ENCODE data around the gene STXBP5.

Gene STXBP5

DNA sequence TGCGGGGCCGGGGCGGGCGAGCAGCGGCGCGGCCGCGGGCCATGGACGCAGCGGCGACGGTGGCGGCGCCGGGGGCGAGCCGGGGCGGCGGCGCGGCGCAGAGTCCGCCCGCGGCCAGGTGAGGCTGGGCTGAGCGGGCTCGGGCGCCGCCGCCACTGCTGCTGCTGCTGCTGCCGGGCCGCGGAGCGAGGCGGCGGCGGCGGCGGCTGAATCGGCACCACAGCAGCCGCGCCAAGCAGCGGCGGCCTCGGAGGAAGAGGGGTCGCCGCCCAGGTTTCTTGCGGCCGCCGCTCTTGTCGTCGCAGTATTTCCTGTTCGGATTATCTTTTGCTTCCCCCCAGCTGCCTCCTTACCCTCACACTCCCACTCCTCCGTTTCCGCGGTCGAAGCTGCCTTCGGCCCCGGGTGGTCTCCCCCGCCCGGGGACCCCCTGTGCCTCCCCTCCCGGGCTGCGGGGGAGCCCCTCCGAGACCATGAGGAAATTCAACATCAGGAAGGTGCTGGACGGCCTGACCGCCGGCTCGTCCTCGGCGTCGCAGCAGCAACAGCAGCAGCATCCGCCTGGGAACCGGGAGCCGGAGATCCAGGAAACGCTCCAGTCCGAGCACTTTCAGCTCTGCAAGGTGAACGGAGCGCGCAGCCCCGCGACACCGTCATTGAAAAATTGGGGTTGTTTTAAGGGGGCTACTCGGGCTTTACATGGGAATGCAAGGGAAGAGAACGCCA is at the start of gene STXBP5:
TSS of gene STXBP5 (plus strand) at position 358 of the 726 bp plus-strand sequence. CDS start at position 474, 116 bp downstream.
- Histone ChIP-seq H3K9me3 (replicated peaks in 1 of 11) (no peaks in the 10 kb centered on the region), H4K20me1 (peaks cover 0 to 23% (median 11%) of the 10 kb centered on the region in 11 experiments; a peak in 10 of 22 replicates), H3K27me3 (no peaks in the 10 kb centered on the region), H3K27ac (peak within 1 kb of the TSS; percentile 80 to 92 (median 88)), H3K4me3 (peak within 1 kb of the TSS; percentile 85 to 97 (median 92)), H3K9ac (peak within 1 kb of the TSS; percentile 89 to 94 (median 92)), H3K36me3 (no peaks in the 10 kb centered on the region), H3K4me2 (peak within 1 kb of the TSS; percentile 85 to 98 (median 92)), H3K4me1 (peaks cover 7 to 26% (median 20%) of the 10 kb centered on the region in 10 experiments; a peak in 19 of 20 replicates)
- no peak for TF ChIP-seq Cebpa-rat (IDR thresholded peaks at IDR 0.05)

DNA sequence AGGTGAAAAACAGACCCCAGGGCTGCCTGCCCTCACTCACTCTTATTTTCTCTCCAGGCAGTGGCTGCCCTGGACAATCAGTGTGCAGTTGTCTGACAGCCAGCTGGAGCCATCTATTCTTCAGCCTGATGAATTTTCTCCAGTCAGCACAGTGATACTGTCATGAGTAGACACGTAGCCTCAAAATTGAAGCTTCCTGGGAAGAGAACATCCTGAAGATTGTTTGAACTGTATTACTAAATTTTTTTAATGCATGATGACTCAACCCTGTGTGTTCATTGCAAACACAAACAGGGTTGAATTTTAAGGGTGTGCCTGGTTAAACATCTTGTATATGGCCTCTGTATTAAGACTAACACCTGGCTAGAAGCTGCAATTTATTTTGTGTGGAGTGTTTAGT is 49.8 kb upstream of the STXBP5 start:
- Histone ChIP-seq H4K20me1 (no peaks in the 10 kb centered on the region), H3K27me3 (no peaks in the 10 kb centered on the region), H3K4me1 (no peaks in the 10 kb centered on the region), H3K36me3 (no peaks in the 10 kb centered on the region), H3K27ac (no peak overlapping the region), H3K9ac (no peak overlapping the region), H3K4me2 (no peak overlapping the region), H3K4me3 (no peak overlapping the region), H3K9me3 (replicated peaks in 1 of 11) (no peaks in the 10 kb centered on the region)
- TF ChIP-seq Cebpa-rat (IDR thresholded peaks at IDR 0.05): no peak

DNA sequence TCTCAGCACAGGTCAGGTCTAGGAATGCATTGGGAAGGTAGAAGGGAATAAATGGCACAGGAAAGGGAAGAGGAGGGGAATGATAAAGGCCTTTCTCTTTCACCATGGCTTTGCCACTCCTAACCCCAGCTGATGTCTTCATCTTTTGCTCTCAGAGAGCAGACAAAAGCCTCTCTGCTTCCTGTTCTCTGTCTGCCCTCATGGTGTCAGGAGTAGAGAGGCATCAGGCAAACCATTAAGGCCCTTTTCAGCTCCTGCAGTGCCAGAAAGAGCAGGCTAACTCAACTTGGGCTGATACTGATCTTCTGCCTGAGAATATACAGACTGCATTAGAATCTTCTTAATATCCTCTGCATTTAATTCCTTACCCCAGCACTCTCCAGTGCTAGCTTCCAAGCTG is 48.0 kb upstream of the STXBP5 start:
- H3K4me1 ChIP-seq: no peaks in the 10 kb centered on the region
- H3K27me3 ChIP-seq: no peaks in the 10 kb centered on the region
- no peak for TF ChIP-seq Cebpa-rat (IDR thresholded peaks at IDR 0.05)
- no peak overlapping the region for H3K9ac ChIP-seq
- no peak overlapping the region for H3K27ac ChIP-seq
- H3K9me3 ChIP-seq (replicated peaks in 1 of 11): no peaks in the 10 kb centered on the region
- H3K4me3 ChIP-seq: no peak overlapping the region
- no peak overlapping the region for H3K4me2 ChIP-seq
- no peaks in the 10 kb centered on the region for H4K20me1 ChIP-seq
- no peaks in the 10 kb centered on the region for H3K36me3 ChIP-seq

DNA sequence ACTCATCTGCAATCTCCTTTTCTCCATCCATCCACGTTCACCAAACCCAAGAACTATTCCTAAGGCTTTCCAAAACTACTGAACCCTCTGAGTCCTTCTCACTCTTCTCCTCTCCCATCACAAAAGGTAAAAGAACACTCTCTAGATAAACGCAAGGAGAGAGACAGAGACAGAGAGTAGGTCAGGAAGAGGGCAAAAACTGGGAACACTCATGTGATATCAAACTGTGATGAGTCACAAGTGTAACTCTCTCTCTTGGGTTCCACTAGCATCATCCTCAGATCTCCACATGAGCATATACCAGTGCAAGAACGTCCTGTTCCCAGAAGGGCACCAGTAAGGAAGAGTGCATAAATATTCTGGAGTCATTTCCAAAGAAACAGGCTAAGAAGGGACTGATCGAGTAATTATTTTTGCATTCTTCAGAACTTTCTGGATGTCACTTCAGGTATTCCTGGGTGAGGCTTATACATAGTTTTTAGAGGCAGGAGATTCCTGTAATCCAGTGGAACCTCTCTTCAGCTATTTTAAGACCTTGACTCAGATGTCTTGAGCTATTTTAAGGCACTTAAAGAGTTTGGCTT is 47.3 kb upstream of the STXBP5 start:
- no peaks in the 10 kb centered on the region for H3K36me3 ChIP-seq
- H4K20me1 ChIP-seq: no peaks in the 10 kb centered on the region
- H3K9ac ChIP-seq: no peak overlapping the region
- no peaks in the 10 kb centered on the region for H3K9me3 ChIP-seq (replicated peaks in 1 of 11)
- H3K27me3 ChIP-seq: no peaks in the 10 kb centered on the region
- H3K27ac ChIP-seq: no peak overlapping the region
- no peak overlapping the region for H3K4me2 ChIP-seq
- no peak overlapping the region for H3K4me3 ChIP-seq
- TF ChIP-seq Cebpa-rat (IDR thresholded peaks at IDR 0.05): no peak
- no peaks in the 10 kb centered on the region for H3K4me1 ChIP-seq

DNA sequence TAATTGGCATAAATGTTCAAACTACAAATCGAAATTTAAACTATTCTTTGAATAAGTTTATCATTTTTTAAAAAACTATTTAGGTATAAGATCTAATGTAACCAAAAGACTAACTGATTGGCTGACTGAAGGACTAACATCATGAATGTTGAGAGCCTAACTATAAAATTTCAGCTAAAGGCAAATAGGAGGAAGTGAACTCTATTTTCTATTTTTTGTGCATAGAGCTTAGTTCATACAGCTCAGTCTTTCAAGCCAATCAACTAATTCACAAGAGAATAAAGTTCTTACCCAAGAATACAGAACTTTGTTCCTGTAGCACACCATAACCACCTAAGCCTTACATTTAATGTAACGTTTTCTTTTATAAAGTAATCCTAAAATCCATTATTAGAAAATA is 46.3 kb upstream of the STXBP5 start:
- Histone ChIP-seq H3K27ac (no peak overlapping the region), H3K27me3 (no peaks in the 10 kb centered on the region), H3K4me2 (no peak overlapping the region), H3K9ac (no peak overlapping the region), H3K9me3 (replicated peaks in 1 of 11) (no peaks in the 10 kb centered on the region), H3K36me3 (no peaks in the 10 kb centered on the region), H4K20me1 (no peaks in the 10 kb centered on the region), H3K4me1 (no peaks in the 10 kb centered on the region), H3K4me3 (no peak overlapping the region)
- no peak for TF ChIP-seq Cebpa-rat (IDR thresholded peaks at IDR 0.05)

DNA sequence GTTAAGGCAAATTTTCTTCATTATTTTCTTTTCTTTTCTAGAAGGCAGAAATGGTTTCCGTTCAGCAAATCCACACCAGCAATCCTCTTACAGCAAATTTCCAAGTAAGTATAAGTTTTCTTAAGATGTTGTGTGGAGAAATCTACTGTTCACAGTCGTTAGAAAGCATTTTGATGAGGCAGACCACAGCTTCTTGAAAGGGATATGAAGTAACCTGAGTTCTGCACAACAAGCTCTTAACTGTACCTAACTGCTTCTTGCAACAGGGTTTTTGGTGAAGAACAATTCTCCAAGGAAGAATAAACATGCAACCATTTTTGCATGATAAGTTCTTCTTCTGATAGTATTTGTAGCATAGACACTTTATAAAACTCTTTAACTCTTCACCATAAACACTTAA is 45.3 kb upstream of the STXBP5 start:
- H3K9ac ChIP-seq: no peak overlapping the region
- H3K4me3 ChIP-seq: no peak overlapping the region

DNA sequence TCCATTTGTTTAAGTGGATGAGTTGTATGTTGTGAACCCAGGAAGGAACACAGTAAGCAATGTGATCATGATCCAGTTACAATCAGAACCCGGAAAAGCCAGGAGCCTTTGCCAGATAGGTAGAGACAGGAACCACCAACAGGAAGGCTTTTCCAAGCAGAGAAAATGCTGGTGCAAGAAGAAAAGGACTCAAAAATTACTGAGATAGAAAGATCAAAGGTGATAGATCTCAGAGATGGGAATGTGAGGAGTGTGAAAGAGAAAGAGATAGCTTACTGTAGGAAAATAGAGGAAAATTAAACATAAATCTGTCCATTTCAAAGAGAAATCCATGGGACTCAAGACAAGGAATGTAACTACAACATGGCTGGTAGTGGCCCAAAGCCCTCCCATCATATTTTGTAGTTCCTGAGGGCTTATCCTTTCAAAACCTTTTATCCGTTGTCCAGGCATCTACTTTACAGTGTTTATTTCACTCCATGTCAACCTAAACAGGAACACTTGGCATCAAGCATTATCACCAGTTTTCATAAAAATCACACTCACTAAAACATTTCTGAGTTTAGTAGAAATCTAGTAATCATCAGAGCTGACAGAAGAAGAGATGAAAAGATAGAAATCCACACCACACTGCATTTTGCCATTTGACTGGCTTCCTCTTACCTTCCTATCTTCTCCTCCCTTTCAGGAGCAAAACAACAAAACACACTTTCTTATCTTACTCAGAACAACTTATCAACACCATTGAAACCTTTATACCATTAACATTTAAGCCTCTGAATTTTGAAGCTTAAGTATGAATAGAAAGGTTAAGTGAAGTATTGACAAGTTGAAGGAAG is 44.5 kb upstream of the STXBP5 start:
- no peak overlapping the region for H3K27ac ChIP-seq

More for the DNA sequence above, 45.3 kb upstream of the STXBP5 start:
- no peaks in the 10 kb centered on the region for H3K9me3 ChIP-seq (replicated peaks in 1 of 11)
- H3K4me2 ChIP-seq: no peak overlapping the region
- no peak for TF ChIP-seq Cebpa-rat (IDR thresholded peaks at IDR 0.05)
- H3K4me1 ChIP-seq: no peaks in the 10 kb centered on the region
- no peaks in the 10 kb centered on the region for H3K36me3 ChIP-seq
- no peaks in the 10 kb centered on the region for H3K27me3 ChIP-seq
- H4K20me1 ChIP-seq: no peaks in the 10 kb centered on the region
- no peak overlapping the region for H3K27ac ChIP-seq

DNA sequence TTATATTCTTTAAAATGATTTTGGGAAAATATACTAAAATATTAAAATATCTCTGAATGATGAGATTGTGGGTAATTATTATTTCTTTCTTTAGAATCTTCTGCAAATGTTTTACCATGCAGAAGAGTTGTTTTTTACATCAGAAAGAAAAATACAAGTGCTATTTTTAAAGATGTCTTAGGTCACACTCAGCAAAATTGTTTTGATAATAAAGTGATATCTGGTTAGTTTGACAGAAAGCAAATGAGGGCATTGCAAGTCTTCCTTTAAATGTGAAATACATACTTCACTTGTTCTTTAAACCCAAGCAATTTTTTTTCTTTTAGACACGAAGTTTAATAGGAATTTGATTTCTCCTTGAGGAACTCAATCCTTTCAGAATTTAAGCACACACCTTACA is 43.6 kb upstream of the STXBP5 start:
- Histone ChIP-seq H3K36me3 (no peaks in the 10 kb centered on the region), H3K27me3 (no peaks in the 10 kb centered on the region), H3K4me3 (no peak overlapping the region), H4K20me1 (no peaks in the 10 kb centered on the region), H3K9ac (no peak overlapping the region), H3K4me2 (no peak overlapping the region), H3K27ac (no peak overlapping the region), H3K4me1 (no peaks in the 10 kb centered on the region), H3K9me3 (replicated peaks in 1 of 11) (no peaks in the 10 kb centered on the region)
- TF ChIP-seq Cebpa-rat (IDR thresholded peaks at IDR 0.05): no peak

More for the DNA sequence above, 44.5 kb upstream of the STXBP5 start:
- no peaks in the 10 kb centered on the region for H3K4me1 ChIP-seq
- H3K27me3 ChIP-seq: no peaks in the 10 kb centered on the region
- H3K36me3 ChIP-seq: no peaks in the 10 kb centered on the region
- no peak for TF ChIP-seq Cebpa-rat (IDR thresholded peaks at IDR 0.05)
- H3K9me3 ChIP-seq (replicated peaks in 1 of 11): no peaks in the 10 kb centered on the region
- H3K9ac ChIP-seq: no peak overlapping the region
- no peak overlapping the region for H3K4me2 ChIP-seq
- H4K20me1 ChIP-seq: no peaks in the 10 kb centered on the region
- H3K4me3 ChIP-seq: no peak overlapping the region

DNA sequence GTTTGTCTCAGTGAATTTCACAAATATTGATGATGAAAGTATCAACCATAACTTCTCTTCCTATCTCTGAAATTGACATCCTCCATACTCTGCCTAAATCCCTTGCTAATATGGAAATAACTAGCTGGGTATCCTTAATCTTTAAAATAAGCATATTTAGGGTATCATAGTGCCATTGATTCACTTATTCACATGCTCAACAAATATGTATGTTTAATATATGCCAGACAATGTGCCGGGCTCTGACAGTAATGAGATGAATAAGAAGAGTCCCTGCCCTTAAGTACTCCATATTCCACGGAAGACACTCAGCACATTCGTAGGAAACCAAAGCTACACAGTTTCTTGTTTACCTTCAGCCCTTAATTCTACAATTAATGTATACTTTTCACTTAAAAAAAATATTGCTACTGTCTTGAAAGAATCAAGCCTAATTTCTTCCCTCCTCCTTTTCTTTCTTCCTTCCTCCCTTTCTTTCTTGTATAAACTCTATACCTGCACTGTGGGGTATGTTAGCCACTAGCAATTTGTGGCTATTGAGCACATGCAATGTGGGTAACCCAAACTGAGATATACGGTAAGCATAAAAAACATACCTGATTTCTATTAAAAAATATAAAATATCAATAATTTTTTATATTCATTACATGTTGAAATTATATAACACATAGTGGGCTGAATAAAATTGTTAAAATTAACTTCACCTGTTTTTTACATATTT is 42.8 kb upstream of the STXBP5 start:
- H4K20me1 ChIP-seq: no peaks in the 10 kb centered on the region
- no peak overlapping the region for H3K4me3 ChIP-seq
- no peaks in the 10 kb centered on the region for H3K9me3 ChIP-seq (replicated peaks in 1 of 11)
- H3K4me1 ChIP-seq: no peaks in the 10 kb centered on the region
- TF ChIP-seq Cebpa-rat (IDR thresholded peaks at IDR 0.05): no peak
- H3K4me2 ChIP-seq: no peak overlapping the region
- no peak overlapping the region for H3K27ac ChIP-seq
- no peak overlapping the region for H3K9ac ChIP-seq
- no peaks in the 10 kb centered on the region for H3K36me3 ChIP-seq
- no peaks in the 10 kb centered on the region for H3K27me3 ChIP-seq

Measured in BLaER1 treated with 17β-estradiol and CSF1 and Interleukin-3, amounts not matched to agents 10 nM and 100 nM (cell line).